Stimulated activated CD4-positive, alpha-beta T cell treated with anti-CD3 and anti-CD28 coated beads, TNF-alpha, amount 100 ng/mL, for 24 hours (primary cell): ENCODE data around the gene LYVE1.
A peak's percentile ranks its signal among the peaks of the same experiment; 100 is the strongest.

ENCODE experiments used
- DNase-seq, 3 experiments: peaks; one replicate each; pipeline ENCODE4 v3.0.0-alpha.2; 2020; ENCODE audit warnings: low read depth in 3 of 3

LYVE1 gene

GRCh38 chr11:10558288-10558687, 10.2 kb downstream of the LYVE1 start:
- no peak for DNase-seq

- no peak for DNase-seq
Observed at GRCh38 chr11:10556590-10556989, 11.9 kb downstream of the LYVE1 start.

GRCh38 chr11:10551845-10552352, 16.6 kb downstream of the LYVE1 start:
- no peak for DNase-seq

- DNase-seq: no peak
Observed at GRCh38 chr11:10551290-10551592, 17.2 kb downstream of the LYVE1 start.

GRCh38 chr11:10550503-10551289, 17.8 kb downstream of the LYVE1 start:
- no peak for DNase-seq

GRCh38 chr11:10544491-10545465, 23.7 kb downstream of the LYVE1 start:
- no peak for DNase-seq

- no peak for DNase-seq
Observed at GRCh38 chr11:10543782-10544181, 24.7 kb downstream of the LYVE1 start.

GRCh38 chr11:10542776-10543175, 25.7 kb downstream of the LYVE1 start:
- no peak for DNase-seq

- DNase-seq: no peak
Observed at GRCh38 chr11:10541561-10541930, 26.9 kb downstream of the LYVE1 start.

GRCh38 chr11:10540915-10541560, 27.4 kb downstream of the LYVE1 start, which contains the start of gene RNF141:
Gene RNF141 (minus strand): TSS chr11:10541187. CDS start chr11:10534158, 7,029 bp downstream.
- peak; percentile 91 to 96 (median 96) for DNase-seq

GRCh38 chr11:10540546-10540914, 27.9 kb downstream of the LYVE1 start:
- DNase-seq: no peak

- no peak for DNase-seq
Observed at GRCh38 chr11:10539339-10539738, 29.1 kb downstream of the LYVE1 start.

- DNase-seq: no peak
Observed at GRCh38 chr11:10538924-10539323, 29.5 kb downstream of the LYVE1 start.

GRCh38 chr11:10537600-10537999, 30.9 kb downstream of the LYVE1 start:
- no peak for DNase-seq

- no peak for DNase-seq
Observed at GRCh38 chr11:10534316-10534715, 34.1 kb downstream of the LYVE1 start.

GRCh38 chr11:10533323-10533722, 35.1 kb downstream of the LYVE1 start:
- DNase-seq: no peak

GRCh38 chr11:10532526-10532925, 35.9 kb downstream of the LYVE1 start:
- DNase-seq: no peak

GRCh38 chr11:10529279-10529678, 39.2 kb downstream of the LYVE1 start:
- DNase-seq: no peak

GRCh38 chr11:10528121-10528520, 40.3 kb downstream of the LYVE1 start:
- no peak for DNase-seq

- no peak for DNase-seq
Observed at GRCh38 chr11:10526974-10527918, 41.2 kb downstream of the LYVE1 start.

GRCh38 chr11:10524471-10524870, 44.0 kb downstream of the LYVE1 start:
- no peak for DNase-seq
